Osteocyte (in vitro differentiated cells): ENCODE measurements around the gene NHSL2. TPM values are rescaled to one million over a fixed set of nuclear protein-coding genes. Genes with fewer than 3 reads are reported as not detected.
"Not testable (repeated sequence)": the region's sequence is repeated elsewhere in the genome, so short reads cannot be mapped to it uniquely, and the experiment has no call there.

ENCODE experiments used
- DNase-seq: peaks from one replicate; pipeline ENCODE4 v3.0.0; 2021; ENCODE audit warnings: mixed read lengths; ENCODE audit not compliant: unreplicated experiment; ENCODE audit errors: extremely low spot score
- H3K27ac Mint-ChIP-seq: one replicate; pipeline ENCODE4 v1.8.0; 2021; ENCODE audit warnings: mild to moderate bottlenecking, mixed read lengths; ENCODE audit not compliant: unreplicated experiment
- H3K27me3 Mint-ChIP-seq: one replicate; pipeline ENCODE4 v1.8.0; 2021; ENCODE audit warnings: mixed read lengths; ENCODE audit not compliant: unreplicated experiment
- H3K36me3 Mint-ChIP-seq: one replicate; pipeline ENCODE4 v1.8.0; 2021; ENCODE audit warnings: mixed read lengths; ENCODE audit not compliant: unreplicated experiment
- H3K4me1 Mint-ChIP-seq: one replicate; pipeline ENCODE4 v1.8.0; 2021; ENCODE audit warnings: mixed read lengths; ENCODE audit not compliant: unreplicated experiment
- H3K4me3 Mint-ChIP-seq: one replicate; pipeline ENCODE4 v1.8.0; 2021; ENCODE audit warnings: mild to moderate bottlenecking, moderate library complexity, mixed read lengths; ENCODE audit not compliant: unreplicated experiment
- H3K9me3 Mint-ChIP-seq: one replicate; pipeline ENCODE4 v1.8.0; 2021; ENCODE audit warnings: mixed read lengths; ENCODE audit not compliant: unreplicated experiment
- CTCF ChIP-seq: fragments of 200-600 bp; sonication (generic); IDR thresholded peaks from 2 replicates; pipeline ENCODE4 v1.5.0; 2021; ENCODE audit warnings: antibody characterized with exemption, mild to moderate bottlenecking, moderate library complexity
- total RNA-seq: library from RNA; stranded (reverse); gene quantifications from 2 replicates; pipeline ENCODE4 v1.2.1, GENCODE V29; 2021

NHSL2 gene
- total RNA-seq, 1 donor from 2014 or later: 7.3 TPM

- Mint-ChIP-seq H3K9me3 (peaks cover 5% of the 10 kb centered on the region), H3K27me3 (peaks cover 3% of the 10 kb centered on the region), H3K27ac (no peak overlapping the region), H3K36me3 (no peaks in the 10 kb centered on the region), H3K4me1 (no peaks in the 10 kb centered on the region), H3K4me3 (no peak overlapping the region)
- no peak for TF ChIP-seq CTCF
- DNase-seq: no peak
Observed at GRCh38 chrX:71872542-71873458, 37.8 kb upstream of the NHSL2 start.

- H3K9me3 Mint-ChIP-seq: peaks cover 11% of the 10 kb centered on the region
- no peak overlapping the region for H3K4me3 Mint-ChIP-seq
- H3K4me1 Mint-ChIP-seq: no peaks in the 10 kb centered on the region
Observed at GRCh38 chrX:71873459-71873833, 37.2 kb upstream of the NHSL2 start.

GRCh38 chrX:71876841-71877240, 33.8 kb upstream of the NHSL2 start:
- not testable (repeated sequence) for H3K4me3 Mint-ChIP-seq, H3K4me1 Mint-ChIP-seq, DNase-seq, H3K36me3 Mint-ChIP-seq, H3K27ac Mint-ChIP-seq
- peaks cover 25% of the 10 kb centered on the region for H3K9me3 Mint-ChIP-seq
- peaks cover 14% of the 10 kb centered on the region for H3K27me3 Mint-ChIP-seq

More at GRCh38 chrX:71873459-71873833, 37.2 kb upstream of the NHSL2 start:
- Mint-ChIP-seq H3K36me3 (no peaks in the 10 kb centered on the region), H3K27me3 (peaks cover 6% of the 10 kb centered on the region), H3K27ac (no peak overlapping the region)
- no peak for DNase-seq
- no peak for TF ChIP-seq CTCF

- TF ChIP-seq CTCF: no peak
- Mint-ChIP-seq H3K9me3 (peaks cover 13% of the 10 kb centered on the region), H3K4me1 (no peaks in the 10 kb centered on the region), H3K36me3 (no peaks in the 10 kb centered on the region), H3K4me3 (no peak overlapping the region), H3K27me3 (peaks cover 18% of the 10 kb centered on the region), H3K27ac (no peak overlapping the region)
- no peak for DNase-seq
Observed at GRCh38 chrX:71885099-71885498, 25.5 kb upstream of the NHSL2 start.

GRCh38 chrX:71895607-71896006, 15.0 kb upstream of the NHSL2 start:
- Mint-ChIP-seq H3K4me3 (no peak overlapping the region), H3K36me3 (no peaks in the 10 kb centered on the region), H3K9me3 (peaks cover 8% of the 10 kb centered on the region), H3K27me3 (peaks cover 23% of the 10 kb centered on the region), H3K4me1 (no peaks in the 10 kb centered on the region), H3K27ac (no peak overlapping the region)
- TF ChIP-seq CTCF: no peak
- no peak for DNase-seq
